HUES6 (cell line): ENCODE data around the gene SRGAP1.
A peak's percentile ranks its signal among the peaks of the same experiment; 100 is the strongest.

Source experiments
- H3K27ac ChIP-seq: 2 replicates; pipeline ENCODE4 v1.7.0; 2013; ENCODE audit warnings: low read depth, mild to moderate bottlenecking, low read length, inconsistent platforms
- H3K27me3 ChIP-seq: 2 replicates; pipeline ENCODE4 v1.6.1; 2013; ENCODE audit warnings: low read length; ENCODE audit not compliant: control insufficient read depth, insufficient read depth
- H3K36me3 ChIP-seq: 2 replicates; pipeline ENCODE4 v1.6.1; 2013; ENCODE audit warnings: low read length; ENCODE audit not compliant: control insufficient read depth, insufficient read depth
- H3K4me1 ChIP-seq: 2 replicates; pipeline ENCODE4 v1.6.1; 2013; ENCODE audit warnings: low read length; ENCODE audit not compliant: control insufficient read depth, insufficient read depth
- H3K4me3 ChIP-seq: 2 replicates; pipeline ENCODE4 v1.5.1; 2013; ENCODE audit warnings: low read depth, low read length
- H3K9ac ChIP-seq: one replicate; pipeline ENCODE4 v1.6.1; 2013; ENCODE audit warnings: mild to moderate bottlenecking, low read length
- H3K9me3 ChIP-seq: 2 replicates; pipeline ENCODE4 v1.6.1; 2013; ENCODE audit warnings: low read depth, low read length; ENCODE audit not compliant: control insufficient read depth, insufficient read depth

The SRGAP1 gene

DNA sequence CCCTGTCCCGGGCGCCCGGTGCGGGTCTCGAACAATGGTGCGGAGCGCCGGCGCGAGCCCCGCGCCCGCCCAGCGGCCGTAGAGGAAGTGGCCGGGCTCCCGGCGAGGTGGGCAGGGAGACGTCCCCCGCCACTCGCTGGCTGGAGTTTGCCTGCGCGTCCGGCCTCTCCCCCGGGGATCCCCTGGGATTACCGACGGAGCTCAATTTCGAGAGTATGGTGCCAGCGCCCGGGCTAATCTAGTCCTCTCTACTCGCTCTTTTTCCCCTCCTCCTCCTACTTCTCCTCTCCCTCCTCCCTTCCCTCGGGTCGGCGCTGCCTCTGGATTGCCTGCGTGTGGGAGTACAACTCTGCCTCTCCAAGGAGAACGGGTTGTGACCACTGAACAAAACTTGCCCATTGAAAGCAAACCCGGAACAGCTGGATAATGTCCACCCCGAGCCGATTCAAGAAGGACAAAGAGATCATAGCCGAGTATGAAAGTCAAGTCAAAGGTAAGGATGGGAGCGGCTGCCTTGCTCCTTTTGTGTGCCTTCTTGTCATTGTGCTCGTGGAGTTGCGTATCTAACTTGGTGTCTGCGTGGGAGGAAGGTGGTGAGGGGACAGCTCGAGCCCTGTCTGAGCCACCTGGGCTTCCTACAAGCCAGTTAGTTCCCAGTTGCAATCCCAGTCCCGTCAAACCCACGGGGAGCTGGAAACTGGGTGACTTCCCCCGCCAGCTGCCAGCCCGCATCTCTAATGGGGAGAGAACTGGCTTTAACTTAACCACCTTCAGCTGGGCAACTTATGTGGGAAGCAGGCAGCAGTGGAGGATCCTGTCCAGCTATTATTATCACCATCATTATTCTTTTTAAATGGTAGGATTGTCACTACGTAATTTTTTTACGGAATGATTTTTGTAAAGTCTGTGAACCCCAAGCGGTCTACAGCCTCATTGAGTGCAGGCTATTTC, at the start of gene SRGAP1:
SRGAP1 (plus strand) TSS at position 310 of the 951 bp plus-strand sequence; CDS start at position 427, 117 bp downstream.
- H3K27ac ChIP-seq = no peak within 1 kb of the TSS
- H3K4me3 ChIP-seq = peak within 1 kb of the TSS; percentile 97
- peaks cover 10% of the 10 kb centered on the region for H3K27me3 ChIP-seq
- H3K9me3 ChIP-seq = no peaks in the 10 kb centered on the region
- H3K4me1 ChIP-seq = peaks cover 14% of the 10 kb centered on the region
- no peaks in the 10 kb centered on the region for H3K36me3 ChIP-seq
- peak within 1 kb of the TSS; percentile 57 for H3K9ac ChIP-seq

DNA sequence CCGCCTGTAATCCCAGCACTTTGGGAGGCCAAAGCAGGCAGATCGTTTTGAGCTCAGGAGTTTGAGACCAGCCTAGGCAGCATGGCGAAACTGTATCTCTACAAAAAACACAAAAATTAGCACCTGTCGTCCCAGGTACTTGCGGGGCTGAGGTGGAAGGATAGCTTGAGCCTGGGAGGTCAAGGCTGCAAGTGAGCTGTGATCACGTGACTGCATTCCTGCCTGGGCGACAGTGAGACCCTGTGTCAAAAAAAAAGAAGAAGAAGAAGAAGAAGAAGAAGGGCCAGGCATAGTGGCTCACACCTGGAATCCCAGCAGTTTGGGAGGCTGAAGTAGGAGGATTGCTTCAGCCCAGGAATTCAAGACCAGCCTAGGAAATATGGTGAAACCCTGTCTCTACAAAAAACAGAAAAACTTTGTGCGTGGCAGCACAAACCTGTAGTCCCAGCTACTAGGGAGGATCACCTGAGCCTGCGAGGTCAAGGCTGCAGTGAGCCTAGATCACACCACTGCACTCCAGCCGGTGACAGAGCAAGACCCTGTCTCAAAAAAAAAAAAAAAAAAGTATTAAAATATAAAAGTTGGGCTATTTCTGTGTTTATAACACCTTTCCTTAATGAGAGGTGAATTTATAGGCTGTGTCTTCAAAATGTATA, 49.3 kb upstream of the SRGAP1 start:
- Histone ChIP-seq H3K4me3 (no peak overlapping the region), H3K9ac (no peak overlapping the region), H3K27me3 (no peaks in the 10 kb centered on the region), H3K36me3 (peaks cover 13% of the 10 kb centered on the region), H3K4me1 (no peaks in the 10 kb centered on the region), H3K9me3 (no peaks in the 10 kb centered on the region), H3K27ac (no peak overlapping the region)

DNA sequence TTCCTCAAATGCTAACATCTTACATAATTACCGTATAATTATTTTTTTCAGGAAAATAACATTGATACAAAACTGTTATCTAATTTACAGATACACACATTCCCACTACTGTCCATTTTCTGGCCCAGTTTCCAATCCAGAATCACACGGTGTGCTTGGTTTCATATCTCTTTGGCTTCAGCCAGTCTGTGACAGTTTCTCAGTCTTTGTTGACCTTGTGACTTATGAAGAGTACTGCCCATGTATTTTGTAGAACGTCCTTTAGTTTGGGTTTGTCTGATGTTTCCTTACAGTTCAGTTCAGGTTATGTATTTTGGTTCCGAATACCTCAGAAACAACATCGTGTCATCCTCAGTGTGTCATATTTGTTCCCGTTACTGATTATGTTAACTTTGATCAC, 48.6 kb upstream of the SRGAP1 start:
- no peaks in the 10 kb centered on the region for H3K27me3 ChIP-seq
- H3K9me3 ChIP-seq = no peaks in the 10 kb centered on the region
- peaks cover 7% of the 10 kb centered on the region; the same call in 1 of the 2 replicates for H3K36me3 ChIP-seq
- H3K4me3 ChIP-seq = no peak overlapping the region
- H3K27ac ChIP-seq = no peak overlapping the region
- H3K4me1 ChIP-seq = no peaks in the 10 kb centered on the region
- no peak overlapping the region for H3K9ac ChIP-seq

DNA sequence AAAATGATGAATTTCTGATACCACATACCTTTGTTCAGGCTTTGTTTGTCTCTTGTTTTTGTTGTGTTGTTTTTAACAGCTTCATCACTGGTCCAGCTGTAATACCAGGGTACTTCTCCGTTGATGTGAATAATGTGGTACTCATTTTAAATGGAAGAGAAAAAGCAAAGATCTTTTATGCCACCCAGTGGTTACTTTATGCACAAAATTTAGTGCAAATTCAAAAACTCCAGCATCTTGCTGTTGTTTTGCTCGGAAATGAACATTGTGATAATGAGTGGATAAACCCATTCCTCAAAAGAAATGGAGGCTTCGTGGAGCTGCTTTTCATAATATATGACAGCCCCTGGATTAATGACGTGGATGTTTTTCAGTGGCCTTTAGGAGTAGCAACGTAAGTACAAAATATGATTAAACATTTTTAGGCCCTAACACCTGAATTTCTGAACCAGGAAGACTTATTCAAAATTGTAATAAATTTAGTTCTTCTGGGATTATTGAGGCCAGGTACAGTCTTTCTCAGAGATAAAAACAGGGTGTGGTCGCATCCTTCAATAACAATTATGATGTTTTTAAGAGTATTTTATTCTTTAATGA, 42.4 kb upstream of the SRGAP1 start:
- no peaks in the 10 kb centered on the region for H3K4me1 ChIP-seq
- peaks cover 14% of the 10 kb centered on the region for H3K36me3 ChIP-seq
- no peaks in the 10 kb centered on the region for H3K9me3 ChIP-seq
- H3K9ac ChIP-seq = no peak overlapping the region
- H3K4me3 ChIP-seq = no peak overlapping the region
- no peak overlapping the region for H3K27ac ChIP-seq
- no peaks in the 10 kb centered on the region for H3K27me3 ChIP-seq

DNA sequence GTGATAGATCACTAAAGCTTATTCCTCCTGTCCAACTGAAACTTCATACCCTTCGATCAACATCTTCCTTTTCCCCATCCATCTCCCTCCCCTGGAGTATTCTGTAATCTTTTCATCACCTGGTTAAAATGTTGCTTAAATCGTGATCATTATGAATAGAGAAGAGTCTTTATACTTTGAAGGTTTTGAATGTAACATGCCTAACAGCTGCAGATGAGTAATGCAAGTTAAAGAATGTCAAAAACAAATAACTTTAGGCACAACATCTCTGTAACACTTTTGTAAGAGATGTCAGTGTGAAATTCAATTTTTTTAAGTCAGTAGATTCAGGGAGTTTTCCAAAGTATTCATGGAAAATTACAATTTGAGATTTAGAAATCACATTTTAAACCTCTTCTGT, 39.8 kb upstream of the SRGAP1 start:
- H3K4me3 ChIP-seq = no peak overlapping the region
- no peaks in the 10 kb centered on the region for H3K27me3 ChIP-seq
- H3K9ac ChIP-seq = no peak overlapping the region
- no peaks in the 10 kb centered on the region for H3K9me3 ChIP-seq
- peaks cover 23% of the 10 kb centered on the region for H3K36me3 ChIP-seq
- no peak overlapping the region for H3K27ac ChIP-seq
- H3K4me1 ChIP-seq = no peaks in the 10 kb centered on the region

DNA sequence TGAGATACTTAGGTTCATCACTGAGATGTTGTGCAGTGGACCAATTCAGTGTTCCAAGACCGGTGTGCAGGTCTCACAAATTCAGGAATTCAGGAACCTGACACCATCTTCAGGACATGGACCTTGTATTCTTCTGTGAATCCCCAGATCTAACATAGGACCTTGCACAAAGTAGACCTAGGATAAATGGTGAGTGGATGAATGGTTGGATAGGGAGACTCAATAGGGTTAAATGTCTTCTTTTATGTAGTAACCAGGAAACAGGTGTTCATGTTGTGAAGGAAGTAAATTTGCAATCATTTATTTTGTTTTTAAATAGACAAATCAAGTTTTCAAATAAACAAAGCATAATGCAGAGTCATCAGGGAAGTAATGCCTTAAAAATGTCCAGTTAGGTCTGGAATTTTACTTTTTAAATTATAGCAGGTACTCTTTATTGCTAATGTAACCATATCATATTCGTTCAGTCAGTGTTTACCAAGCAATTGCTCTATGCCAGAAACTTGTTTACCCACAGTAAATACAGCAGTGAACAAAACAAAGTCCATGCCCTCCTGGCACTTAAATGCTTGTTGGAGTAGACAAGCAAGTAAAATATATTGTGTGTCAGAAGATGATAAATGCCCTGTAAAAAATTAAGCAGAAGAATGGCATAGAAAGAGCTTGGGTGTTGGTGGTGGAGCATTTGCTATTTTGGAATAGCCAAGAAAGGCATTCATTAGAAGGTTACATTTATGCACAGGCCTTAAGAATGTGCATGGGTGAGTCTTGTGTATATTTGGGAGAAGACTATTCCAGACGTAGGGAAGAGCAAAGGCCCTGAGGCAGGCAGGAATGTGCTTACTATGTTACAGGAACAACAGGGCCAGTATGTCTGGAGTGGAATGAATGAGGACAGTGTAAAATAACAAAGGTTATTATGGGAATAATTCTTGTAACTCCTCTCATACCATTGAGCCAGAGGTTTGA, 38.5 kb upstream of the SRGAP1 start:
- Histone ChIP-seq H3K4me3 (no peak overlapping the region), H3K27ac (no peak overlapping the region), H3K9me3 (no peaks in the 10 kb centered on the region), H3K27me3 (no peaks in the 10 kb centered on the region), H3K9ac (no peak overlapping the region), H3K4me1 (no peaks in the 10 kb centered on the region), H3K36me3 (peaks cover 23% of the 10 kb centered on the region)

DNA sequence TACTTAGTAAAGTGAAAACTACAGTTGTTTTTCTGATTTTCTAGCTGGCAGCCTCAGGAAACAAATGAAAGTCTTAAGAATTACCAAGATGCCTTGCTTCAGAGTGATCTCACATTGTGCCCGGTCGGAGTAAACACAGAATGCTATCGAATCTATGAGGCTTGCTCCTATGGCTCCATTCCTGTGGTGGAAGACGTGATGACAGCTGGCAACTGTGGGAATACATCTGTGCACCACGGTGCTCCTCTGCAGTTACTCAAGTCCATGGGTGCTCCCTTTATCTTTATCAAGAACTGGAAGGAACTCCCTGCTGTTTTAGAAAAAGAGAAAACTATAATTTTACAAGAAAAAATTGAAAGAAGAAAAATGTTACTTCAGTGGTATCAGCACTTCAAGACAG, 35.9 kb upstream of the SRGAP1 start:
- no peak overlapping the region for H3K27ac ChIP-seq
- no peak overlapping the region for H3K4me3 ChIP-seq
- H3K9ac ChIP-seq = no peak overlapping the region
- H3K27me3 ChIP-seq = no peaks in the 10 kb centered on the region
- no peaks in the 10 kb centered on the region for H3K9me3 ChIP-seq
- no peaks in the 10 kb centered on the region for H3K4me1 ChIP-seq
- peaks cover 23% of the 10 kb centered on the region for H3K36me3 ChIP-seq

DNA sequence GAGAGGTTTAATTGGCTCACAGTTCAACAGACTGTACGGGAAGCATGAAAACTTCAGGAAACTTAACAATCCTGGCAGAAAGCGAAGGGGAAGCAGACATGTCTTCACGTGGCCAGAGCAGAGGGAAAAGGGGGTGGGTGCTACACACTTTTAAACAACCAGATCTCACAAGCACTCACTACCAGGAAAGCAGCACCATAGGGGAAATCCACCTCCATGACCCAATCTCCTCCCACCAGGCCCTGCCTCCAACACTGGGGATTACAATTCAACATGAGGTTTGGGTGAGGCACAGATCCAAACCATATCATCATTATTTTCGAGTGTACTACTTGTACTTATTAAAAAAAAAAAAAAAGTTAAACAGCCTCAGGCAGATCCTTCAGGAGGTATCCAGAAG, 34.9 kb upstream of the SRGAP1 start:
- Histone ChIP-seq H3K27me3 (no peaks in the 10 kb centered on the region), H3K9ac (no peak overlapping the region), H3K9me3 (no peaks in the 10 kb centered on the region), H3K4me1 (no peaks in the 10 kb centered on the region), H3K4me3 (no peak overlapping the region), H3K27ac (no peak overlapping the region), H3K36me3 (peaks cover 23% of the 10 kb centered on the region)

DNA sequence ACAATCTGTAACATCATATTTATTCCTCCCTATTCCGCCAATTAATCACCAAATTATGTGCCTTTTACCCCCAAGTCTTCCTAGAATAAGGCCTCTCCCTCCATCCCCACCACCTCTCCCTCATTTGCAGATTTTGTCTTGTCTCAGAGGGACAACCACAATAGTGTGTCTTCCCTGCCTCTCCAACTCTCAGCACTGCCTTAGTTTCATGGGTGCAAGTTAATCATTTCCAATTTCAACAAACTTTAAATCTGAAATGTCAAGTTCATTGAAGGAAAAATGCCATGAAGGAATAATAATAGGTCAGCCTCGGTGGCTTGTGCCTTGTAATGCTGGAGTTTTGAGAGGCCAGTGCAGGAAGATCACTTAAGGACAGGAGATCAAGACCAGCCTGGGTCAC, 33.2 kb upstream of the SRGAP1 start:
- H3K4me1 ChIP-seq = no peaks in the 10 kb centered on the region
- peaks cover 16% of the 10 kb centered on the region for H3K36me3 ChIP-seq
- H3K9me3 ChIP-seq = no peaks in the 10 kb centered on the region
- H3K9ac ChIP-seq = no peak overlapping the region
- no peak overlapping the region for H3K27ac ChIP-seq
- no peak overlapping the region for H3K4me3 ChIP-seq
- no peaks in the 10 kb centered on the region for H3K27me3 ChIP-seq

DNA sequence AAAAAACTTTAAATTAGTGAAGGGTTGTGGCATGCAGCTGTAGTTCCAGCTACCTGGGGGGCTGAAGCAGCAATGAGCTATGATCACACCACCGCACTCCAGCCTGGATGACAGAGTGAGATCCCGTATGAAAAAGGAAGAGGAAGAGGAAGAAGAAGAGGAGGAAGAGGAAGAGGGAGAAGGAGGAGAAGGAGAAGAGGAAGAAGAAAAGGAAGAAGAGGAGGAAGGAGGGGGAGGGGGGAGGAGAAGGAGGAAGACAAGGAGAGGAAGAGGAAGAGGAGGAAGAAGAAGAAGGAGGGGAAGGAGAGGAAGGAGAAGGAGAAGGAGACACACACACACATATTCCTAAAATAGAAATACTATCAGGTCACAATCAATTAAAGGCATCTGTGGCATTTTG, 32.7 kb upstream of the SRGAP1 start:
- Histone ChIP-seq H3K4me3 (no peak overlapping the region), H3K27me3 (no peaks in the 10 kb centered on the region), H3K36me3 (peaks cover 13% of the 10 kb centered on the region), H3K4me1 (no peaks in the 10 kb centered on the region), H3K9ac (no peak overlapping the region), H3K27ac (no peak overlapping the region), H3K9me3 (no peaks in the 10 kb centered on the region)
